HepG2 (cell line): ENCODE data around the gene CDH13. TPM values are rescaled to one million over a fixed set of nuclear protein-coding genes. Genes with fewer than 3 reads are reported as not detected.

Source experiments
- ATAC-seq: fragments of 200-7000 bp; cut with Tn5 transposase; 3 replicates; pipeline ENCODE4 v1.9.1; 2020; ENCODE audit warnings: mild to moderate bottlenecking, moderate library complexity
- BruUV-seq: library from RNA; stranded (reverse); fragments of 400-500 nt; replicated peaks from 2 replicates; lab custom pipeline; 2021; lab: Mats Ljungman, UMichigan
- CTCF ChIA-PET: fragments of 300-600 bp; formaldehyde crosslinking; extraction: SDS; loops from one replicate; lab custom pipeline; 2021; ENCODE audit warnings: low total read pairs, inconsistent platforms, low intra/inter-chr PET ratio; lab: Yijun Ruan, JAX
- POLR2A ChIA-PET: fragments of 350-600 bp; sonication (Branson Sonifier 250); formaldehyde crosslinking; loops from one replicate; lab custom pipeline; 2020; ENCODE audit warnings: antibody characterized with exemption, inconsistent platforms; lab: Yijun Ruan, JAX
- DNase-seq: peaks from one replicate; pipeline ENCODE4 v3.0.0-alpha.2; 2015; ENCODE audit warnings: low spot score
- FAIRE-seq: peaks from 3 replicates; lab custom pipeline; 2011; peaks lifted over from hg19 to GRCh38; lab: Jason Lieb, UNC
- H2AFZ ChIP-seq: one replicate; pipeline ENCODE4 v1.6.1; 2011; ENCODE audit warnings: low read length, inconsistent platforms
- H3K27ac ChIP-seq: fragments of 300-600 bp; 3 replicates; pipeline ENCODE4 v1.8.0; 2011; ENCODE audit warnings: mixed run types, mild to moderate bottlenecking, mixed read lengths, low read length, inconsistent platforms; ENCODE audit not compliant: insufficient read depth; ENCODE audit errors: extremely low read length
- H3K27me3 ChIP-seq, 2 experiments: fragments of 200-600 bp in 1 of 2; 2 replicates in 1 of 2; 3 replicates in 1 of 2; pipeline versions ENCODE4 v1.6.0 to v1.8.0; 2011; ENCODE audit warnings: low read length in 2 of 2, mild to moderate bottlenecking in 2 of 2, moderate library complexity in 2 of 2, inconsistent platforms in 1 of 2; ENCODE audit not compliant: insufficient read depth in 2 of 2, control insufficient read depth in 1 of 2
- H3K36me3 ChIP-seq, 2 experiments: fragments of 200-600 bp in 1 of 2; replicated peaks in 1 of 2; 2 replicates in 1 of 2; 3 replicates in 1 of 2; pipeline versions ENCODE4 v1.5.1 to v1.8.0; 2011; ENCODE audit warnings: low read length in 2 of 2, inconsistent platforms in 1 of 2; ENCODE audit not compliant: insufficient read depth in 2 of 2, control insufficient read depth in 1 of 2
- H3K4me1 ChIP-seq: 2 replicates; pipeline ENCODE4 v1.5.1; 2012; ENCODE audit warnings: low read length, inconsistent platforms; ENCODE audit not compliant: insufficient read depth
- H3K4me2 ChIP-seq: 2 replicates; pipeline ENCODE4 v1.6.0; 2011; ENCODE audit warnings: low read depth, low read length, inconsistent platforms
- H3K4me3 ChIP-seq, 3 experiments: fragments of 200-600 bp in 1 of 3; sonication (generic), shearing (Covaris generic) in 1 of 3; replicated peaks in 1 of 3; 2 replicates each; pipeline ENCODE4 v1.5.1; 2011 to 2016; ENCODE audit warnings: low read length in 3 of 3, inconsistent platforms in 2 of 3, low read depth in 2 of 3, mild to moderate bottlenecking in 2 of 3, control low read depth in 1 of 3, mixed read lengths in 1 of 3; ENCODE audit not compliant: insufficient read depth in 1 of 3
- H3K79me2 ChIP-seq: one replicate; pipeline ENCODE4 v1.6.1; 2011; ENCODE audit warnings: low read length, inconsistent platforms; ENCODE audit not compliant: insufficient read depth
- H3K9ac ChIP-seq: 2 replicates; pipeline ENCODE4 v1.6.0; 2011; ENCODE audit warnings: mild to moderate bottlenecking, low read depth, low read length, inconsistent platforms; ENCODE audit not compliant: insufficient read depth
- H3K9me3 ChIP-seq: 2 replicates; pipeline ENCODE4 v1.5.1; 2012; ENCODE audit warnings: mild to moderate bottlenecking, low read length
- H4K20me1 ChIP-seq: 2 replicates; pipeline ENCODE4 v1.6.0; 2011; ENCODE audit warnings: inconsistent platforms, mild to moderate bottlenecking, low read length, moderate library complexity; ENCODE audit not compliant: insufficient read depth
- ELF4 ChIP-seq: sonication (generic); formaldehyde crosslinking; IDR thresholded peaks from 2 replicates; pipeline ENCODE4 v1.5.0; 2020; ENCODE audit warnings: missing genetic modification reagents, mild to moderate bottlenecking, moderate library complexity, borderline replicate concordance
- NFIB ChIP-seq: sonication (generic); formaldehyde crosslinking; IDR thresholded peaks from 2 replicates; pipeline ENCODE4 v1.9.0; 2021; ENCODE audit warnings: missing genetic modification reagents, mild to moderate bottlenecking, borderline replicate concordance
- ZNF10 ChIP-seq: sonication (generic); formaldehyde crosslinking; IDR thresholded peaks from 2 replicates; pipeline ENCODE4 v1.4.0; 2020; ENCODE audit warnings: mild to moderate bottlenecking, low read depth, missing genetic modification reagents, borderline replicate concordance
- ZNF143 ChIP-seq: sonication (generic); formaldehyde crosslinking; IDR thresholded peaks from 2 replicates; pipeline ENCODE4 v1.4.0; 2020; ENCODE audit warnings: missing genetic modification reagents
- ZNF230 ChIP-seq: sonication (generic); formaldehyde crosslinking; IDR thresholded peaks from 2 replicates; pipeline ENCODE4 v1.4.0; 2020; ENCODE audit warnings: mild to moderate bottlenecking, missing genetic modification reagents
- WGBS: methylation state at CpG from one replicate; pipeline ENCODE4 v1.1.6; 2017; ENCODE audit warnings: low lambda C conversion rate; 5-methylcytosine and 5-hydroxymethylcytosine counted together
- in situ Hi-C: cut with HindIII; loops from 2 replicates; pipeline ENCODE4 v1.10.0; 2017; ENCODE audit warnings: low pct_unique_long_range_greater_than_20kb; ENCODE audit not compliant: extremely low pct_ligation_motif_present
- intact Hi-C: fragments of 100-400 bp; cut with micrococcal nuclease; formaldehyde crosslinking; loops from one replicate; pipeline ENCODE4 v1.10.0; 2022; ENCODE audit not compliant: unreplicated experiment
- polyA plus RNA-seq, 8 experiments: library from polyadenylated mRNA; depleted of rRNA in 3 of 8; stranded (reverse) in 7 of 8; unstranded in 1 of 8; fragments of >200 nt; fragmentation: Illumina TruSeq in 4 of 8; extraction: Trizol in 4 of 8; gene quantifications; 2 replicates each; pipeline versions ENCODE4 v1.2.1 to v1.2.3, GENCODE V29; 2011 to 2016; ENCODE audit warnings: low read depth in 4 of 8, missing spikeins in 1 of 8, mixed read lengths in 1 of 8; ENCODE audit not compliant: insufficient read depth in 1 of 8
- total RNA-seq, 5 experiments: library from RNA; depleted of rRNA; stranded (reverse); fragments of >200 nt; fragmentation: Illumina TruSeq; extraction: Trizol; gene quantifications; 2 replicates each; pipeline ENCODE4 v1.2.3, GENCODE V29; 2016; ENCODE audit warnings: low read depth in 1 of 5
- TF ChIP-seq, protein P1 (sequence below): fragments of 450-650 bp; IDR thresholded peaks from 2 replicates; pipeline ENCODE4 v1.6.1; 2016
- TF ChIP-seq, protein P2 (sequence below): sonication (generic); formaldehyde crosslinking; IDR thresholded peaks from 2 replicates; pipeline ENCODE4 v1.4.0; 2020; ENCODE audit warnings: missing genetic modification reagents
- TF ChIP-seq, protein P3 (sequence below): sonication (generic); formaldehyde crosslinking; IDR thresholded peaks from 2 replicates; pipeline ENCODE4 v1.4.0; 2020; ENCODE audit warnings: mild to moderate bottlenecking, missing genetic modification reagents
- TF ChIP-seq, protein P4 (sequence below): sonication (generic); formaldehyde crosslinking; IDR thresholded peaks from 2 replicates; pipeline ENCODE4 v1.9.0; 2021; ENCODE audit warnings: missing genetic modification reagents, borderline replicate concordance

The CDH13 gene
- total and polyA plus RNA-seq, 2 of the 13 experiments (the other 11 are each of a cell fraction or from before 2014, with no cell fraction given), result not detected

DNA sequence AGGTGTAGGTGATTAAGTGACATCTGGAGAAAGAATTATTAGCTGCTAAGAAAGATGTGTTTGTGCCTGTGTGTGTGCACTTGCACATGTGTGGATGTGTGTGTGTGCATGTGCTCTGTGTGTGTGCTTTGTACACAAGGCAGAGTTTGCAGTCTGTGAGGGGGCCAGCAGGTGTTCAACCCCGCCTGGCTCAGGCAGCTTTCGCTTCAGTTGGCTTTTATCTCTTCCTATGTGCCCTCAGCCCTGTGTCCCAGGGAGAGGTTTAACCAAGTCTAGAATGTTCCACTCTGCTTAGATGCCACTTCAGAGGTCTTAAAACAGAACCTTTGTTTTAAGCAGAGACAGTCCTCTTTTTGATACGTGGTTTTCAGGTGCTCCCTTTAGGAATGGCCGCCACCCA, 58.8 kb downstream of the CDH13 start:
- no peaks in the 10 kb centered on the region for H4K20me1 ChIP-seq
- no peak overlapping the region for H3K4me3 ChIP-seq
- no peak overlapping the region for H3K9ac ChIP-seq
- WGBS, result 3% methylated on average over 4 of the region's 4 CpGs
- FAIRE-seq (no peak), DNase-seq (no peak), ATAC-seq (no peak)
- no TSS peak for BruUV-seq
- no peak overlapping the region for H2AFZ ChIP-seq
- CTCF ChIA-PET, result no interaction called here
- no peaks in the 10 kb centered on the region for H3K36me3 ChIP-seq
- no peaks in the 10 kb centered on the region for H3K9me3 ChIP-seq
- TF ChIP-seq, protein P1, sequence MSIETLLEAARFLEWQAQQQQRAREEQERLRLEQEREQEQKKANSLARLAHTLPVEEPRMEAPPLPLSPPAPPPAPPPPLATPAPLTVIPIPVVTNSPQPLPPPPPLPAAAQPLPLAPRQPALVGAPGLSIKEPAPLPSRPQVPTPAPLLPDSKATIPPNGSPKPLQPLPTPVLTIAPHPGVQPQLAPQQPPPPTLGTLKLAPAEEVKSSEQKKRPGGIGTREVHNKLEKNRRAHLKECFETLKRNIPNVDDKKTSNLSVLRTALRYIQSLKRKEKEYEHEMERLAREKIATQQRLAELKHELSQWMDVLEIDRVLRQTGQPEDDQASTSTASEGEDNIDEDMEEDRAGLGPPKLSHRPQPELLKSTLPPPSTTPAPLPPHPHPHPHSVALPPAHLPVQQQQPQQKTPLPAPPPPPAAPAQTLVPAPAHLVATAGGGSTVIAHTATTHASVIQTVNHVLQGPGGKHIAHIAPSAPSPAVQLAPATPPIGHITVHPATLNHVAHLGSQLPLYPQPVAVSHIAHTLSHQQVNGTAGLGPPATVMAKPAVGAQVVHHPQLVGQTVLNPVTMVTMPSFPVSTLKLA, result peak; percentile 79
- TF ChIP-seq, protein P2, sequence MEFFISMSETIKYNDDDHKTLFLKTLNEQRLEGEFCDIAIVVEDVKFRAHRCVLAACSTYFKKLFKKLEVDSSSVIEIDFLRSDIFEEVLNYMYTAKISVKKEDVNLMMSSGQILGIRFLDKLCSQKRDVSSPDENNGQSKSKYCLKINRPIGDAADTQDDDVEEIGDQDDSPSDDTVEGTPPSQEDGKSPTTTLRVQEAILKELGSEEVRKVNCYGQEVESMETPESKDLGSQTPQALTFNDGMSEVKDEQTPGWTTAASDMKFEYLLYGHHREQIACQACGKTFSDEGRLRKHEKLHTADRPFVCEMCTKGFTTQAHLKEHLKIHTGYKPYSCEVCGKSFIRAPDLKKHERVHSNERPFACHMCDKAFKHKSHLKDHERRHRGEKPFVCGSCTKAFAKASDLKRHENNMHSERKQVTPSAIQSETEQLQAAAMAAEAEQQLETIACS (CRISPR knock-in tag), result no peak
- POLR2A ChIA-PET, result no interaction called here
- intact Hi-C loops, result no loop called here
- no peaks in the 10 kb centered on the region for H3K79me2 ChIP-seq
- no peaks in the 10 kb centered on the region for H3K27me3 ChIP-seq
- no peak overlapping the region for H3K4me2 ChIP-seq
- no peaks in the 10 kb centered on the region for H3K4me1 ChIP-seq
- H3K27ac ChIP-seq, result no peak overlapping the region
- in situ Hi-C loops, result no loop called here

DNA sequence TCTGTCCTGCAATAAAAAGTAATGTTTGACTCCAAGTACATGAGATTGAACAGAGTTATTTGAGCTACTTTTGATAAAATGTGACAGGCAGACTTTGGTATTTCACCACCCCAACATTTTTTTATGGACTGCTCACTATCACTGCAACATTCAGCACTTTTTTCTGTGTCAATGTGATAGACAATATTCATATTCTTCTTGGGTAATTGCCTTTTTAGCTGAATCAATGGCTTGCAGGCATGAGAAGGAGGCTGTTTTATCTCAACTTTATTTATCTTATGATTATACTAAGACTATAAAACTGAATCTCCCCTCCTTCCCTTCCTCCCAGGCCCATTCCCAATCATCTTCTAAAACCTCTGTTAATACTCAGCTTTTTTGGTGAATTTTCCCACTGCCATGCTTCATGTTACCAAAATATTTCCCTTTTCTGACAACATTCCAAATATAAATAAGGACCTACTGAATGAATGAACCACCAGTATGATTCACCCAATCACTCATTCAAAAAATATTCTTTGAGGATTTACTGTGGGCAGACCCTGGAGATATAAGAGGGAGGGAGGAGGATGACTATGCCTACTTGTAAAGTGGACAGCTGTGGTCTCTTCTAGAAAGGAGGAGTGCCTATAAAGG, 67.6 kb downstream of the CDH13 start:
- ChIA-PET POLR2A (no interaction called here), CTCF (no interaction called here)
- H2AFZ ChIP-seq, result no peak overlapping the region
- no peak overlapping the region for H3K4me3 ChIP-seq
- no peaks in the 10 kb centered on the region for H3K36me3 ChIP-seq
- intact Hi-C loops (no loop called here), in situ Hi-C loops (no loop called here)
- BruUV-seq, result no TSS peak
- H3K27me3 ChIP-seq, result no peaks in the 10 kb centered on the region
- H4K20me1 ChIP-seq, result no peaks in the 10 kb centered on the region
- no peak for ATAC-seq
- FAIRE-seq, result no peak
- no peak for DNase-seq
- H3K79me2 ChIP-seq, result no peaks in the 10 kb centered on the region
- no peak overlapping the region for H3K4me2 ChIP-seq
- no peak overlapping the region for H3K9ac ChIP-seq
- no peak overlapping the region for H3K27ac ChIP-seq
- no peaks in the 10 kb centered on the region for H3K9me3 ChIP-seq
- H3K4me1 ChIP-seq, result no peaks in the 10 kb centered on the region
- TF ChIP-seq NFIB (CRISPR knock-in tag), result no peak
- TF ChIP-seq ZNF143 (CRISPR knock-in tag), result no peak
- TF ChIP-seq, protein P3, sequence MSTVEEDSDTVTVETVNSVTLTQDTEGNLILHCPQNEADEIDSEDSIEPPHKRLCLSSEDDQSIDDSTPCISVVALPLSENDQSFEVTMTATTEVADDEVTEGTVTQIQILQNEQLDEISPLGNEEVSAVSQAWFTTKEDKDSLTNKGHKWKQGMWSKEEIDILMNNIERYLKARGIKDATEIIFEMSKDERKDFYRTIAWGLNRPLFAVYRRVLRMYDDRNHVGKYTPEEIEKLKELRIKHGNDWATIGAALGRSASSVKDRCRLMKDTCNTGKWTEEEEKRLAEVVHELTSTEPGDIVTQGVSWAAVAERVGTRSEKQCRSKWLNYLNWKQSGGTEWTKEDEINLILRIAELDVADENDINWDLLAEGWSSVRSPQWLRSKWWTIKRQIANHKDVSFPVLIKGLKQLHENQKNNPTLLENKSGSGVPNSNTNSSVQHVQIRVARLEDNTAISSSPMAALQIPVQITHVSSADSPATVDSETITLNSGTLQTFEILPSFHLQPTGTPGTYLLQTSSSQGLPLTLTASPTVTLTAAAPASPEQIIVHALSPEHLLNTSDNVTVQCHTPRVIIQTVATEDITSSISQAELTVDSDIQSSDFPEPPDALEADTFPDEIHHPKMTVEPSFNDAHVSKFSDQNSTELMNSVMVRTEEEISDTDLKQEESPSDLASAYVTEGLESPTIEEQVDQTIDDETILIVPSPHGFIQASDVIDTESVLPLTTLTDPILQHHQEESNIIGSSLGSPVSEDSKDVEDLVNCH (CRISPR knock-in tag), result no peak
- no peak for TF ChIP-seq ZNF10 (CRISPR knock-in tag)
- no peak for TF ChIP-seq ZNF230 (CRISPR knock-in tag)
- TF ChIP-seq ELF4 (CRISPR knock-in tag), result no peak
- TF ChIP-seq, protein P4, sequence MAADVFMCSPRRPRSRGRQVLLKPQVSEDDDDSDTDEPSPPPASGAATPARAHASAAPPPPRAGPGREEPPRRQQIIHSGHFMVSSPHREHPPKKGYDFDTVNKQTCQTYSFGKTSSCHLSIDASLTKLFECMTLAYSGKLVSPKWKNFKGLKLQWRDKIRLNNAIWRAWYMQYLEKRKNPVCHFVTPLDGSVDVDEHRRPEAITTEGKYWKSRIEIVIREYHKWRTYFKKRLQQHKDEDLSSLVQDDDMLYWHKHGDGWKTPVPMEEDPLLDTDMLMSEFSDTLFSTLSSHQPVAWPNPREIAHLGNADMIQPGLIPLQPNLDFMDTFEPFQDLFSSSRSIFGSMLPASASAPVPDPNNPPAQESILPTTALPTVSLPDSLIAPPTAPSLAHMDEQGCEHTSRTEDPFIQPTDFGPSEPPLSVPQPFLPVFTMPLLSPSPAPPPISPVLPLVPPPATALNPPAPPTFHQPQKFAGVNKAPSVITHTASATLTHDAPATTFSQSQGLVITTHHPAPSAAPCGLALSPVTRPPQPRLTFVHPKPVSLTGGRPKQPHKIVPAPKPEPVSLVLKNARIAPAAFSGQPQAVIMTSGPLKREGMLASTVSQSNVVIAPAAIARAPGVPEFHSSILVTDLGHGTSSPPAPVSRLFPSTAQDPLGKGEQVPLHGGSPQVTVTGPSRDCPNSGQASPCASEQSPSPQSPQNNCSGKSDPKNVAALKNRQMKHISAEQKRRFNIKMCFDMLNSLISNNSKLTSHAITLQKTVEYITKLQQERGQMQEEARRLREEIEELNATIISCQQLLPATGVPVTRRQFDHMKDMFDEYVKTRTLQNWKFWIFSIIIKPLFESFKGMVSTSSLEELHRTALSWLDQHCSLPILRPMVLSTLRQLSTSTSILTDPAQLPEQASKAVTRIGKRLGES (CRISPR knock-in tag), result no peak
